Measurements from ENCODE around the gene ZDHHC11.
"Not testable (repeated sequence)": the region's sequence is repeated elsewhere in the genome, so short reads cannot be mapped to it uniquely, and the experiment has no call there.

DNA sequence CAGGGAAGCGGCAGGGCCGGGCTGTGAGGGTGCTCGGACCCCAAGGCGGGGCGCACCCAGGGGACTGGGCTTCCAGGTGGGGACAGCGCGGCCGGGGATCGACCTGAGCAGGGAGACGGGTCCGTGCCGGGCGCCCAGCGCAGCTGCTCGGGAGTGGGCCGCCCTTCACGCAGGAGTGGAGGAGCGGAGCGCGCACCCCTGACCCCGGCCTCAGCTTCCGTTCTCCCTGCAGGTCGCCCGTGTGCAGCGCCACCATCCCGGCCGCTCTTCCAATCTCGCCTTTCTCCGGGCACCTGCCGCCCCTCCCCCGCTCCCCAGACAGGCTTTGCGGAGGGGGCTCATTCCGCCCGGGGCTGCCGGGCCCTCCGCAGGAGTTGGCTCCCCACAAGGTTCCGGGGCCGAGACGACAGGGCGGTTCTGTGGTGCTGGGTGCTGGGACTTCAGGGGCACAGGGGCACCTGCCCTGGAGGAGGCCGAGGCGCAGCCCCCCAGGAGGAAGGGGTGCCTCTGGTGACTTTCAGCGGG, 65.5 kb downstream of the ZDHHC11 start:
- not testable (repeated sequence) for TF ChIP-seq EP300, POLR2A (IDR thresholded peaks at IDR 0.05)
- TF ChIP-seq, protein P1, sequence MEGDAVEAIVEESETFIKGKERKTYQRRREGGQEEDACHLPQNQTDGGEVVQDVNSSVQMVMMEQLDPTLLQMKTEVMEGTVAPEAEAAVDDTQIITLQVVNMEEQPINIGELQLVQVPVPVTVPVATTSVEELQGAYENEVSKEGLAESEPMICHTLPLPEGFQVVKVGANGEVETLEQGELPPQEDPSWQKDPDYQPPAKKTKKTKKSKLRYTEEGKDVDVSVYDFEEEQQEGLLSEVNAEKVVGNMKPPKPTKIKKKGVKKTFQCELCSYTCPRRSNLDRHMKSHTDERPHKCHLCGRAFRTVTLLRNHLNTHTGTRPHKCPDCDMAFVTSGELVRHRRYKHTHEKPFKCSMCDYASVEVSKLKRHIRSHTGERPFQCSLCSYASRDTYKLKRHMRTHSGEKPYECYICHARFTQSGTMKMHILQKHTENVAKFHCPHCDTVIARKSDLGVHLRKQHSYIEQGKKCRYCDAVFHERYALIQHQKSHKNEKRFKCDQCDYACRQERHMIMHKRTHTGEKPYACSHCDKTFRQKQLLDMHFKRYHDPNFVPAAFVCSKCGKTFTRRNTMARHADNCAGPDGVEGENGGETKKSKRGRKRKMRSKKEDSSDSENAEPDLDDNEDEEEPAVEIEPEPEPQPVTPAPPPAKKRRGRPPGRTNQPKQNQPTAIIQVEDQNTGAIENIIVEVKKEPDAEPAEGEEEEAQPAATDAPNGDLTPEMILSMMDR (IDR thresholded peaks at IDR 0.05): not testable (repeated sequence)
